CD4-positive, alpha-beta T cell treated with Interferon alpha-2 for 1 hour (primary cell): ENCODE measurements around the gene RHEB.
"Not testable (repeated sequence)": the region's sequence is repeated elsewhere in the genome, so short reads cannot be mapped to it uniquely, and the experiment has no call there.

Source experiments
- DNase-seq, 2 donors: peaks; one replicate each; pipeline ENCODE4 v3.0.0-alpha.2; 2020 to 2022

RHEB gene, protein sequence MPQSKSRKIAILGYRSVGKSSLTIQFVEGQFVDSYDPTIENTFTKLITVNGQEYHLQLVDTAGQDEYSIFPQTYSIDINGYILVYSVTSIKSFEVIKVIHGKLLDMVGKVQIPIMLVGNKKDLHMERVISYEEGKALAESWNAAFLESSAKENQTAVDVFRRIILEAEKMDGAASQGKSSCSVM

DNA sequence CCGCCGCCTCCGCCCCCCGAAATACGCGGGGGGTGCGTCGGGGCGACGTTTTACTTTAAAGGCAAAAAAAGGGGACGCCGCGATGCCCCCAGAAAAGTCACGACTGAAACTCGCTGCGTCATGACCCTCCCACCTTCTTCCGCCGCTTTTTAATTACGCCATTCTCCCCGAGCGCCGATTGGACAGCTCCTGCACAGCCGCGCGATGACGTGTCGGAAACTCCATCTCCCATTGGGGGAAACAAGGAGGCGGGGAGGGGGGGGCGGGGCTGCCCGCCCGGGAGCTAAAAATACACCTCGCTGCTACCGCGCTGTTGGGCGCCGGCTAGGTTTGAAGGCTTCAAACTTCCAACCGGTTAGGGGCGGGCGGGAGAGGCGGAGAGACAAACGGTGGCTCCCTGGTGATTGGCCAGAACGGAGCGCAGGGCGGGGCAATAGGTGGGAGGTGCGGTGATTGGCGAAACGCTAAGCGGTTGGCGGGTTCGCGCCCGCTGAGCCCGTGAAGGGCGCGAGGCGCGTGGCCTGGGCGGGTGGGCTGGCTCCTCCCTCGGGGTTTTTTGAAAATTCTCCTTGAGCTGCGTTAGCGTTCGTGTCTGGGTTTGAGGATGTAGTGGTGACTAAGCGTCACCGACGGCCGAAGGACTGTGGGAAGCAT, at the start of gene RHEB:
Gene RHEB (minus strand): TSS at position 131 of the 654 bp plus-strand sequence. CDS start 384 bp downstream, outside the sequence.
- peak; percentile 99 for DNase-seq

DNA sequence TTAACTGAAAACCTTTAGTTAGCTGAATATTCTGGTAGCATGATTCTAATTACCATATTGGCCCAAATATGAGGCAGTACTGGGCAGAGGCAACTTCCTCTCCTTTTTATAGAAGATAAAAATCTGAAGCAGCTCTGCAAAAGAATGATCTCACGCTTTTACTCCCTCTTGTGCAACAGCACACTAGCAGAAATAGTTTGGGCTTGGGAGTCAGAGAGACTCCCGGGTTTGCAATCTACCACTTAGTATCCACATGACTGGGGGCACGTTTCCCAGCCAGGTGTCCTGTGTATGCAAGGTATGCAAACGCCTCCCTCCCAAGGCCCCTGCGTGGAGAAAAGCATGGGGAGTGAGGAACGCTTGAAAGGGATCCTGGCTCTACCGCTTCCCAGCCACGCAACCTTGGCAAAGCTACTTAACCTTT, 47.2 kb upstream of the RHEB start:
- no peak for DNase-seq

GRCh38 chr7:151565541-151565940, 45.8 kb upstream of the RHEB start:
- no peak for DNase-seq

DNA sequence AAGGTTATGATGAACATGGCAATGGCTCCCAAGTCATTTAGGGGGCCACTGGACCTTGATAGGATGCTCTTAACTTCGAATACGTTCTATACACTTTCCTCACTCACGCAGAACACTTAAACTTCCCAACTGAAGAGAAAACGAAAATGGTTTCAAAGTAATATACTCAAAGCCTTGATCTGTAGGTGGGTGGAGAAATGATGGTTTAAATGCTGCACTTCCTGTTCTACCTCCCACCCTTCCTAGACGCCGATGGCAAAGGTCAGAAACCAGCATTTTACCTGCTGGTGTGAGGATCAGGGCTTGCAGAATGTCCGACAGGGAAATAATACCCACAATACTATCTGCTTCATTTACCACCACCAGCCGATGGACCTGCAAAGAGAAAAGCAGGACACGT, 40.5 kb upstream of the RHEB start:
- DNase-seq: peak in 1 of 2 donors; percentile 6

DNA sequence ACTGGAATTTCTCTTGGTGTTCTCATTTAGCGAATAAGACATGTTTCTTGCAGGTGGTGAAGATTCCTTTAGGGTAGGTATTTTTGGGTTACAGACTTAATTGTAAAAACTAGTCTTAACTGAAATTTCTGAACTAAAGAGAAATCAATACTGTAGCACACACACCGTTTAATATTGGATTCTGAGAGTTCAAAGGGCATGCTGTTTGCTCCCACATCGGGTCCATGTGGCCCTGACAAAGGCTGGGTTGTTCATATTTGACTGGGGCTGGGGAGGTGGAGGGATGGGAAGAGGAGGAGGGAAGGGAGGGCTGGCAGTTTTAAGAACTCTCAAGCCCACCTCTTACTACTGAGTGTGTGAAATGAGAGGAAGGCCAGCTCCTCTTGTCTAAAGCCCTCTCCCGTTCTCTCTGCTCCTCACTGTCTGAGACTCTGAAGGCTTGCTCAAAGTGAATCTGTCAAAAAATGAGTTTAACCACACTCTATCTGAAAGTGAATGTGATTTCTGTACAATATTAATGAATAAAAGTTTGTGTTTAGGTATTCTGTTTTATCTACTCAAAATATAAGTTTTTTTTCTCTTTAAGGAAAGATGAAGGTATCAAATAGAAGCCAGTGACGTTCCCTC, 40.0 kb upstream of the RHEB start:
- DNase-seq: no peak

DNA sequence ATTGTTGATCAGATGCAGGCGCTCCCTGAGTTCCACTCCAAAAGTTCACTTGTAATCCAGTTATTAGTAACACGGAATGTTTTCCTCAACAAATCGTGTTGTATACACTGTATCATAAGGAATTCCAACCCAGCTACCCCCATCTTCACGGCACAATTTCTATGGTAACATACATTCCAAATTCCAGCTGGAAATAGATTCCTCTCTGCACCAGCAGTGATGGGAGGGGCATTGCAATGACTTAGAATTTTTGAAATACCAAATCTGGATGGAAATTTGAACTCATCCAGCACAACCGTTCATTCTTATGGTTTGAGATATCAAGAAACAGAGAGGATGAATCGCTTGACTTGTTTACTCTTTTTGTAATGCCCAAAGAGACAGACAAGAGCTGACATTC, 38.9 kb upstream of the RHEB start:
- no peak for DNase-seq

DNA sequence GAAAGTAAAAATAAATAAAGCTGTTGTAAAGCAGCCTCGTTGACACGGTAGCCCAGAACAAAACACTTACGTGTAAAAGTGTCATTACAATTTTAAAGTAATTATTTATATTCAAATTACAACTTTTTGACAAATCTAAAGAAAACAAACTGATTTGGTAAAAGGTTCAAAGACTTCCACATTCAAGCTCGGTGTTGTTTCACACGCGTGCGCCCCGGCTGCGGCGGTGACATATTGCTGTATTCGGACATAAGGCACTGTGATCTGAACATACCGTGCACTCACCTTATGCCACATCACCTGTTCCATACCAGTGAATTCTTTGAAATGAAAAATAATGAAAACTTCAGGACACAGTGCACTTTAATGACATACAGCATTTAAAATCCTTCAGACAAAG, 36.9 kb upstream of the RHEB start:
- no peak for DNase-seq

GRCh38 chr7:151553356-151553755, 33.7 kb upstream of the RHEB start:
- DNase-seq: no peak

GRCh38 chr7:151552352-151553028, 32.8 kb upstream of the RHEB start:
- DNase-seq: no peak

DNA sequence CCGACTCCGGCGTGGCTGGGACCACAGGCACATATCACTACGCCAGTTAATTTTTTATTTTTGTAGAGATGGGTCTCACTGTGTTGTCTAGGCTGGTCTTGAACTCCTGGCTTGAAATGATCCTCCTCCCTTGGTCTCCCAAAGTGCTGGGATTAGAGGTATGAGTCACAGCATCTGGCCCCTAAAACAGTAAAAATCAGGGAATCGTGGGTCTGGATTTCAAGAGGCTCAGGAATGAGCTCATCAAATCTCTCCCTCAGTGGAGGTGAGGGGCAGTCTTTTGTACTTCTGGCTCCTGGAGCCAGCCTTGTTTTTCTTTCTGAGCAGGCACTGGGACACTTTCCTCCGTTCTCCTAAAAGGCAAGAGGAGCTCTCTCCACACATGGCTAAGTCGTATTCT, 32.1 kb upstream of the RHEB start:
- DNase-seq: no peak

GRCh38 chr7:151550656-151551286, 31.1 kb upstream of the RHEB start:
- peak in 1 of 2 donors; percentile 4 for DNase-seq

GRCh38 chr7:151549644-151550043, 29.9 kb upstream of the RHEB start:
- no peak for DNase-seq

DNA sequence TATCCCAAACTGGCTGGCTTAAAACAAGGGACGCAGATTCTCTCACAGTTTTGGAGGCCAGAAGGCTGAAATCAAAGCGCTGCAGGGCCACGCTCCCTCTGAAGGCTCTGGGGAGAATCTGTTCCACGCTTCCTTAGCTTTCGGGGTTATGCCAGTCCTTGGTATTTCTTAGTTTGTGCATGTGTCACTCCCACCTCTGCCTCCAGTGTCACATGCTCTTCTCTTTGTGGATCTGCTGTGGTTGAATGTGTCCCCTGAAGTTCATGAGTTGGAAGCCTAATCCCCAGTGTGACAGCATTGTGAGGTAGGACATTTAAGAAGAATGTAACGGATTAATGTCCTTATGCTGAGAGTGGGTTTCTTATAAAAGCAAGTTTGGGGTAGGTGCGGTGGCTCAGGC, 29.4 kb upstream of the RHEB start:
- DNase-seq: no peak

DNA sequence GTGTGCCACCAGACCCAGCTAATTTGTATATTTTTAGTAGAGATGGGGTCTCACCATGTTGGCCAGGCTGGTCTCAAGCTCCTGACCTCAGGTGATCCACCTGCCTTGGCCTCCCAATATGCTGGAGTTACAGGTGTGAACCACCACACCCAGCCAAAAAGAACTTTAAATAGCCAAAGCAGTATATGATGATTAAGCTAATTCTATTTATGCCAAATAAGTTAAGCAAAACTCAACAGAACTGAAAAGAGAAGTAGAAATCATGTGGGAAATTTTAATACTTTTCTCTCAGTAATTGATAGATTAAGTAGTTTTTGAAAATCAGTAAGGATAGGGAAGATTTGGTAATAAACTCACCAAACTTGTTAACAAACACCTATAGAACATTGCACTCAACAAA, 24.5 kb upstream of the RHEB start:
- DNase-seq: no peak

DNA sequence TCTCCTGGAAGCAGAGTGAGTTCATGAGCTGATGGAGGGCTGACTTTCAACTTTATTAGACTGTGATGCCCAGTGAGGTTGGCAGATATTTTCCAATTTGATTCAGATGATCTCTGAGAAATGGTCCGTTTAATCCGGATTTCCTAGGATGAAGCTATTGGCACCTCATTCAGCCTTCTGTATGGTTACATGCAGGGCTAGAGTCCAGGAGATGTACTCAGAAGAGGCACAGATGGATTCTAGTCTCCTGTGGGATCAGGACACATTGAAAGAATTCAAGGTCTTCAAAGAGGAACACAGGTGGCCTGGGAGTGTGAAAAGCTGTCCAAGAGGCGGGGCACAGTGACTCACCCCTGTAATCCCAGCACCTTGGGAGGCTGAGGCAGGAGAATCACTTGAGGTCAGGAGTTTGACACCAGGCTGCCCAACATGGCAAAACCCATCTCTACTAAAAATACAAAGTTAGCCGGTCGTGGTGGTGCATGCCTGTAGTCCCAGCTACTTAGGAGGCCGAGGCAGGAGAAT, 23.0 kb upstream of the RHEB start:
- no peak for DNase-seq

DNA sequence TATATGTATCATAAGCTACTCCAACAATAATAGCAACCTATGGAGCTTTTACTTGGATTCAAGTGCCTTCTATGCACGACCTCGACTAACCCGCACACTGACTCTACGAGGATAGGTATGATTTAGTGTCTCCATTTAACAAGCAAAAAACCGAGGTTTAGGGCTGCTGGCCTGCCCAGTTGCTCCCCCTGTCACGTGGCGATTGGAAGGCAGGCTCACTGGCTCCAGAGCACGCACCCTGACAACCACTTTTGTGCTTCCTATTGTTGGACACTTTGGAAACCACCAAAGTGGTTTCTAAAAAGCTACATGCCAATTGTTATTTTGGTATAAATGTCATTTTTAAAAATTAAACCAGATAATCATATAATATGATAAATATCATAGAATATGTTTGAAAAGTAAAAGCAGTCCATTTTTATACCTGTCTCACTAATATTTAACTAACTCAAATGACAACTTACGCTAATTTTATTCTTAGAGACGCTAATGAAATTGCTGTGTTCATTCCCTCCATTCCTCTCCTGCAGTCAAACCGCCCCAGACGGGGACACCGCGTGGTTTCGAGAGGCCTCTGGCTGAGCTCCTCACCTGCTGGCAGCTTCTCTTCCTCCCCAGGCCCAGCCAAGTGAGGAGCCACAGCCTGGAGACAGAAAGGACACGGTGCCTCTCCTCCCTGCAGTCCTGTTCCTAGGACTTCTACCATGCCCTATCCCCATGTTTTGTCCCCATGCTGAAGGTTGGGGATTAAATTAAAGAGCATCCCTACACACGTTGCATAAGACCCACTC, 22.2 kb upstream of the RHEB start:
- DNase-seq: no peak

- DNase-seq: no peak
Observed at GRCh38 chr7:151540146-151540545, 20.5 kb upstream of the RHEB start.

DNA sequence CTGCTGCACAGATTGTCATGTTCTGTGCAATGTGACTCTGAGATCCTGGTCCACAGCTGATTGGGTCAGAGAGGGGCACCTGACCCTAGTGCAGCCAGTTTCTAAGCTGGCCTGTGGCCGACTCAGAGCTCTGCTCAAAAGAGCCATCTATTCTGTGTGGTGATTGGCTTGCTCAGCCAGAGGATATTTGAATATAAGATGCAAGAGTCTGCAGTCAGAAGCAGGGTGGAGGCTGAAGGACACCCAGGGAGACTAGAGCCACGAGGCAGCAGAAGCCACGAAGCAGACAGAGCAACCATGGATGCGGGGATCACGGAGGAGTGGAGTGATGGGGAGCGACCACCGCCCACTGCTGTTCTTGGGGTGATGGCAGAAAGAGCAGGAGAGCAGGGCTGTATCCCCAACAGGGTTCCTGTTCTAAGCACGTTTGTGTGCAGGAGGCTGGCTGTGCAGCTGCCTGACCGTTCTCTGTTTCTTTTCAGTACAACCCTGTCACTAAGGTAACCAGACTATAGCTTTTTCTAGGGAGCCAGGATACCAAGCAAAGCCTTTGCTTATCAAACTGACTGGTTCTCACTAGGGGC, 19.5 kb upstream of the RHEB start:
- DNase-seq: no peak

DNA sequence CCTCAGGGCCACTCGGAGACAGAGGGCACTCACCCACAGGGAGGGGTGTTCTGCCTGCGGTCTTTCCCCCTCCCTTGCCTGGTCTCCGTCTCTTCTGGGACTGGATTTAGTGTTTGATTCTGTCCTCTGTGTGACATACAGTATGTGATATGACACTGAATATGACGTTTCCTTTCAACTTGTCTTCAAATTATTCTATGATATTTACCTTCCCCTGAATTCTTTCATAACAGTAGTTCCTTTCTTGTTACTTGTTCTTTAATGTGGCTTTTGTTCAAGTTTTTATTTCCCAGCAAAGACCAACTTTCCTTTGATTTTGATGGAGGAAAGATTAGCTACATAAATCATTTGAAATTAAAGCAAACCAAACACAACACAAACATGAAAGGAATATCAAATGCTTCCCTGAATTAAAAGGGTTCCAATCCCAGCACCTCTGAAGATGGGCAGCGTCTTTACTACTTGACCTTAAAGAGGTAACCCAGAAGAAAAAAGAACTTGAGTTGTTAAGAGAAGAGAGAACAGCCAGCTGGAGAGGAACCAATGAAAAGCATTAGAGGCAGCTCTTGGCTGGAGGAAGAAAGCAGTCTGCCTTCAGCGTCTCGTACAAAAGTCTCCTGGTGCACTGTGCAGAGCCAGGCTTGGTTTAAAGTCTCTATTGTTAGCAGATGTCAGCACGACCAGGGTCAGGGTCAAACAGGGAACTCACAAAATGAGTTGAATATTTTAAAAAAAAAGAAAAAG, 18.3 kb upstream of the RHEB start:
- no peak for DNase-seq

- not testable (repeated sequence) for DNase-seq
Observed at GRCh38 chr7:151536178-151536577, 16.5 kb upstream of the RHEB start.

- no peak for DNase-seq
Observed at GRCh38 chr7:151529842-151530241, 10.1 kb upstream of the RHEB start.
